Astrocyte (in vitro differentiated cells and primary cell): ENCODE data around the gene HOXA1. TPM values are rescaled to one million over a fixed set of nuclear protein-coding genes. Genes with fewer than 3 reads are reported as not detected.

ENCODE experiments used
- DNase-seq: peaks from one replicate; pipeline ENCODE4 v3.0.0-alpha.2; 2010; ENCODE audit warnings: low read depth
- FAIRE-seq: peaks from 2 replicates; lab custom pipeline; 2011; peaks lifted over from hg19 to GRCh38; lab: Jason Lieb, UNC
- H2AFZ ChIP-seq: 2 replicates; pipeline ENCODE4 v1.6.0; 2012; ENCODE audit warnings: low read depth, low read length, inconsistent platforms
- H3K27ac ChIP-seq: 2 replicates; pipeline ENCODE4 v1.5.1; 2011; ENCODE audit warnings: low read depth, low read length, inconsistent platforms
- H3K27me3 ChIP-seq: 2 replicates; pipeline ENCODE4 v1.6.0; 2011; ENCODE audit warnings: low read length, inconsistent platforms; ENCODE audit not compliant: insufficient read depth
- H3K36me3 ChIP-seq: 2 replicates; pipeline ENCODE4 v1.5.1; 2011; ENCODE audit warnings: low read length, inconsistent platforms; ENCODE audit not compliant: insufficient read depth
- H3K4me1 ChIP-seq: 2 replicates; pipeline ENCODE4 v1.5.1; 2011; ENCODE audit warnings: low read length, inconsistent platforms; ENCODE audit not compliant: insufficient read depth
- H3K4me2 ChIP-seq: 2 replicates; pipeline ENCODE4 v1.6.0; 2012; ENCODE audit warnings: low read length, inconsistent platforms
- H3K4me3 ChIP-seq: 2 replicates; pipeline ENCODE4 v1.5.1; 2011; ENCODE audit warnings: low read depth, mild to moderate bottlenecking, low read length, inconsistent platforms; ENCODE audit not compliant: insufficient read depth
- H3K79me2 ChIP-seq: 2 replicates; pipeline ENCODE4 v1.6.0; 2012; ENCODE audit warnings: mild to moderate bottlenecking, low read length, inconsistent platforms; ENCODE audit not compliant: insufficient read depth
- H3K9ac ChIP-seq: 2 replicates; pipeline ENCODE4 v1.6.0; 2012; ENCODE audit warnings: mild to moderate bottlenecking, low read length, inconsistent platforms
- H3K9me3 ChIP-seq: 2 replicates; pipeline ENCODE4 v1.5.1; 2012; ENCODE audit warnings: low read depth, mild to moderate bottlenecking, low read length, inconsistent platforms; ENCODE audit not compliant: insufficient read depth
- H4K20me1 ChIP-seq: 2 replicates; pipeline ENCODE4 v1.6.0; 2012; ENCODE audit warnings: low read length, inconsistent platforms; ENCODE audit not compliant: insufficient read depth
- H3K27ac Mint-ChIP-seq: one replicate; pipeline ENCODE4 v1.8.0; 2021; ENCODE audit warnings: mild to moderate bottlenecking, mixed read lengths; ENCODE audit not compliant: unreplicated experiment
- H3K27me3 Mint-ChIP-seq: one replicate; pipeline ENCODE4 v1.8.0; 2021; ENCODE audit warnings: low read depth, mixed read lengths; ENCODE audit not compliant: unreplicated experiment
- H3K36me3 Mint-ChIP-seq: one replicate; pipeline ENCODE4 v1.8.0; 2021; ENCODE audit warnings: low read depth, mixed read lengths; ENCODE audit not compliant: unreplicated experiment
- H3K4me1 Mint-ChIP-seq: one replicate; pipeline ENCODE4 v1.8.0; 2021; ENCODE audit warnings: low read depth, mixed read lengths; ENCODE audit not compliant: unreplicated experiment
- H3K4me3 Mint-ChIP-seq: one replicate; pipeline ENCODE4 v1.8.0; 2021; ENCODE audit warnings: mild to moderate bottlenecking, moderate library complexity, mixed read lengths; ENCODE audit not compliant: unreplicated experiment
- H3K9me3 Mint-ChIP-seq: one replicate; pipeline ENCODE4 v1.8.0; 2021; ENCODE audit warnings: mild to moderate bottlenecking, mixed read lengths; ENCODE audit not compliant: unreplicated experiment
- EZH2 ChIP-seq: IDR thresholded peaks from 2 replicates; pipeline ENCODE4 v1.6.1; 2012; ENCODE audit warnings: mild to moderate bottlenecking, low read length, inconsistent platforms; ENCODE audit not compliant: insufficient read depth
- total RNA-seq: library from RNA; stranded (reverse); gene quantifications from 2 replicates; pipeline ENCODE4 v1.2.1, GENCODE V29; 2021
- TF ChIP-seq, protein P1 (sequence below): IDR thresholded peaks from 2 replicates; pipeline ENCODE4 v1.5.1; 2011; ENCODE audit warnings: low read depth, mild to moderate bottlenecking, inconsistent platforms, low read length, moderate library complexity; ENCODE audit not compliant: insufficient read depth

HOXA1 gene
- total RNA-seq, 1 donor from 2014 or later, result 0.23 TPM

DNA sequence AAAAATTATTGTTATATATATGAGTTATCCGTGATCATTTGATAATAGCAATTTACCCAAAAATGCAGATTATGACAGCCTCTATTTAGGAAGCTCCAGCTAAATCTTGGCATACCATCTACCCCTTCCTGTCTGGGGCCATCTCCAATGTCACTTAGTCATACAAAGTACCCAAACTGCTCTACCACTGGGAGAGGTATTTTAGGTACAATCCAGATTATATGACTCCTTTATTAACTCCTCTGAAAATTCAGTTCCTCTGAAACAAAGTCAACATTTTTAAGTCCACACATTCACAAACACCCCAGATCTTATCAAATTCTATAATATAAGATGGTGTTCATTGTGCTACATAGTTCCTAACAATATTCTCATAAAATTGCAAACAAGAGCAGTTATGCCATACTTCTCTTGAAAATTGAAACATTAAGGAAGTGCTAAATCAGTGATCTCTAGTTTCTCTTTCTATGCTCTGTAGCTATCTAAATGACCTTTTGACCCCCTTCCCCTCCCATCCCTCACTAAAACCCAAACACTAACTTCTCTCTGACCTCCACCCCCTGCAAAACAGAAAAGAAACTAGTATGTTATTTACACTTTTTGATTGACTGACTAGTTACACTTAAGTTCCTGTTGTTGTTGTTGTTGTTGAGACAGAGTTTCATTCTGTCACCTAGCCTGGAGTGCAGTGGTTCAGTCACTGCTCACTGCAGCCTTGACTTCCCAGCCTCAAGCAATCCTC is 16.4 kb downstream of the HOXA1 start:
- DNase-seq, result no peak
- no peaks in the 10 kb centered on the region for H3K79me2 ChIP-seq
- no peak overlapping the region for H3K9ac ChIP-seq
- TF ChIP-seq, protein P1, sequence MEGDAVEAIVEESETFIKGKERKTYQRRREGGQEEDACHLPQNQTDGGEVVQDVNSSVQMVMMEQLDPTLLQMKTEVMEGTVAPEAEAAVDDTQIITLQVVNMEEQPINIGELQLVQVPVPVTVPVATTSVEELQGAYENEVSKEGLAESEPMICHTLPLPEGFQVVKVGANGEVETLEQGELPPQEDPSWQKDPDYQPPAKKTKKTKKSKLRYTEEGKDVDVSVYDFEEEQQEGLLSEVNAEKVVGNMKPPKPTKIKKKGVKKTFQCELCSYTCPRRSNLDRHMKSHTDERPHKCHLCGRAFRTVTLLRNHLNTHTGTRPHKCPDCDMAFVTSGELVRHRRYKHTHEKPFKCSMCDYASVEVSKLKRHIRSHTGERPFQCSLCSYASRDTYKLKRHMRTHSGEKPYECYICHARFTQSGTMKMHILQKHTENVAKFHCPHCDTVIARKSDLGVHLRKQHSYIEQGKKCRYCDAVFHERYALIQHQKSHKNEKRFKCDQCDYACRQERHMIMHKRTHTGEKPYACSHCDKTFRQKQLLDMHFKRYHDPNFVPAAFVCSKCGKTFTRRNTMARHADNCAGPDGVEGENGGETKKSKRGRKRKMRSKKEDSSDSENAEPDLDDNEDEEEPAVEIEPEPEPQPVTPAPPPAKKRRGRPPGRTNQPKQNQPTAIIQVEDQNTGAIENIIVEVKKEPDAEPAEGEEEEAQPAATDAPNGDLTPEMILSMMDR, result no peak
- TF ChIP-seq EZH2, result no peak
- H3K36me3 Mint-ChIP-seq, result no peaks in the 10 kb centered on the region
- no peaks in the 10 kb centered on the region for H3K36me3 ChIP-seq
- H3K27me3 ChIP-seq, result no peaks in the 10 kb centered on the region
- no peak overlapping the region for H3K27ac Mint-ChIP-seq
- H3K4me3 Mint-ChIP-seq, result no peak overlapping the region
- H4K20me1 ChIP-seq, result no peaks in the 10 kb centered on the region
- no peaks in the 10 kb centered on the region for H3K9me3 ChIP-seq
- no peak overlapping the region for H3K27ac ChIP-seq
- peaks cover 16% of the 10 kb centered on the region for H3K27me3 Mint-ChIP-seq
- no peak for FAIRE-seq
- no peaks in the 10 kb centered on the region for H3K9me3 Mint-ChIP-seq
- no peak overlapping the region for H3K4me2 ChIP-seq
- peaks cover 8% of the 10 kb centered on the region for H3K4me1 Mint-ChIP-seq
- no peaks in the 10 kb centered on the region for H3K4me1 ChIP-seq
- H2AFZ ChIP-seq, result no peak overlapping the region
- no peak overlapping the region for H3K4me3 ChIP-seq

DNA sequence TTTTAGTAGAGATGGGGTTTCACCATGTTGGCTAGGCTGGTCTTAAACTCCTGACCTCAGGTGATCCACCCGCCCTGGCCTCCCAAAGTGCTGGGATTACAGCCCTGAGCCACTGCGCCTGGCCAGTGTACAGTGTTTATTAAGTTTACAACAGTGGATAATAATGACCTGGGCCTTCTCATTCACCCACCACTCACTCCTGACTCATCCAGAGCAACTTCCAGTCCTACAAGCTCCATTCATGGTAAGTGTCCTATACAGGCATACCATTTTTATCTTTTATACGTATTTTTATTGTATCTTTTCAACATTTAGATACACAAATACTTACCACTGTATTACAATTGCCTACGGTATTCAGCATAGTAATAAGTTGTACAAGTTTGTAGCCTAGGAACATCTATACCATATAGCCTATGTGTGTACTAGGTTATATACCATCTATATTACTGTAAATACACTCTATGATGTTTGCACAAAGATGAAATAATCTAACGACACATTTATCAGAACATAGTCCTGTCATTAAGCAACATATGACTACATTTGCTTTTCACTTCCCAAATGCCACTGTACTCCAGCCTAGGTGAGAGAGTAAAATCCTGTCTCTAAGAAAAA is 17.1 kb downstream of the HOXA1 start:
- DNase-seq, result no peak
- Histone ChIP-seq H3K79me2 (no peaks in the 10 kb centered on the region), H3K27me3 (no peaks in the 10 kb centered on the region), H2AFZ (no peak overlapping the region), H4K20me1 (no peaks in the 10 kb centered on the region), H3K9ac (no peak overlapping the region), H3K4me3 (no peak overlapping the region), H3K4me2 (no peak overlapping the region), H3K36me3 (no peaks in the 10 kb centered on the region), H3K27ac (no peak overlapping the region), H3K9me3 (no peaks in the 10 kb centered on the region), H3K4me1 (no peaks in the 10 kb centered on the region)
- Mint-ChIP-seq H3K36me3 (no peaks in the 10 kb centered on the region), H3K4me1 (peaks cover 8% of the 10 kb centered on the region), H3K4me3 (no peak overlapping the region), H3K27me3 (peaks cover 11% of the 10 kb centered on the region), H3K9me3 (no peaks in the 10 kb centered on the region), H3K27ac (no peak overlapping the region)
- no peak for FAIRE-seq
- no peak for TF ChIP-seq EZH2
- TF ChIP-seq, protein P1, result no peak

DNA sequence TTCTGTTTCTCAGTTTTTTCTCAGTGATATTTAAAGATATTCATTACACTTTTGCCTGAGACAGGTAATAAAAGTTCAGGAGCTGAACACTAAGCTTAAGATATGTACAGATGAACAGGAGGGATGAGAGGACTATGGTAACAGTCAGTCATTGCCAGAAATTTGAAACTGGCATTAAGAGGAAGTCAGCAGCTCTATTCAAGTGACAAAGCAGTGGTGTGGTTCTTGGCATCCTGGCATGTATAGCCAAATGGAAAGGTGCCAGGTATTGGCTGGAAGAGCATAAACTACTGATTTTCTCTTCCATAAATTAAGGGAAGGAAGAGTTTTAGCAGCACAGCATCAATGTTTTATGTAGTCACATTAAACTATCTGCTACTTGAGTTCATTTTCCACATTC is 22.7 kb downstream of the HOXA1 start:
- no peaks in the 10 kb centered on the region for H3K27me3 ChIP-seq
- H3K27ac Mint-ChIP-seq, result no peak overlapping the region
- H3K36me3 Mint-ChIP-seq, result no peaks in the 10 kb centered on the region

More for the DNA sequence above, 22.7 kb downstream of the HOXA1 start:
- H3K4me2 ChIP-seq, result no peak overlapping the region
- H3K4me3 ChIP-seq, result no peak overlapping the region
- FAIRE-seq (no peak), DNase-seq (no peak)
- H3K27ac ChIP-seq, result no peak overlapping the region
- H3K4me1 ChIP-seq, result no peaks in the 10 kb centered on the region
- H3K79me2 ChIP-seq, result no peaks in the 10 kb centered on the region
- H3K36me3 ChIP-seq, result no peaks in the 10 kb centered on the region
- H2AFZ ChIP-seq, result no peak overlapping the region
- no peak overlapping the region for H3K9ac ChIP-seq
- Mint-ChIP-seq H3K9me3 (no peaks in the 10 kb centered on the region), H3K4me3 (no peak overlapping the region), H3K27me3 (peaks cover 6% of the 10 kb centered on the region), H3K4me1 (no peaks in the 10 kb centered on the region)
- H4K20me1 ChIP-seq, result no peaks in the 10 kb centered on the region
- TF ChIP-seq, protein P1, result no peak
- TF ChIP-seq EZH2, result no peak
- no peaks in the 10 kb centered on the region for H3K9me3 ChIP-seq
